HG03460 (cell line): ENCODE measurements around the gene USP3.

Source experiments
- ATAC-seq: cut with Tn5 transposase; IDR thresholded peaks from one replicate; pipeline ENCODE4 v1.9.1; 2021; ENCODE audit not compliant: unreplicated experiment

The USP3 gene

GRCh38 chr15:63535689-63536088 is 31.3 kb downstream of the USP3 start:
- no peak for ATAC-seq

- no peak for ATAC-seq
Observed at GRCh38 chr15:63538876-63539275, 34.5 kb downstream of the USP3 start.

- no peak for ATAC-seq
Observed at GRCh38 chr15:63539521-63539920, 35.1 kb downstream of the USP3 start.

- no peak for ATAC-seq
Observed at GRCh38 chr15:63539998-63540397, 35.6 kb downstream of the USP3 start.

- ATAC-seq = no peak
Observed at GRCh38 chr15:63540449-63540848, 36.1 kb downstream of the USP3 start.

GRCh38 chr15:63544258-63545026 is 40.0 kb downstream of the USP3 start:
- ATAC-seq = no peak

- no peak for ATAC-seq
Observed at GRCh38 chr15:63545520-63545919, 41.1 kb downstream of the USP3 start.

- ATAC-seq = no peak
Observed at GRCh38 chr15:63551400-63551799, 47.0 kb downstream of the USP3 start.

GRCh38 chr15:63553388-63553791 is 49.0 kb downstream of the USP3 start:
- no peak for ATAC-seq

GRCh38 chr15:63554337-63554927 is 50.0 kb downstream of the USP3 start:
- ATAC-seq = no peak

- no peak for ATAC-seq
Observed at GRCh38 chr15:63555507-63555906, 51.1 kb downstream of the USP3 start.

- no peak for ATAC-seq
Observed at GRCh38 chr15:63556246-63556645, 51.9 kb downstream of the USP3 start.

GRCh38 chr15:63556736-63557135 is 52.3 kb downstream of the USP3 start:
- no peak for ATAC-seq

- no peak for ATAC-seq
Observed at GRCh38 chr15:63559753-63560152, 55.4 kb downstream of the USP3 start.

GRCh38 chr15:63560741-63561448 is 56.5 kb downstream of the USP3 start:
- no peak for ATAC-seq

- ATAC-seq = no peak
Observed at GRCh38 chr15:63564093-63564492, 59.7 kb downstream of the USP3 start.

- no peak for ATAC-seq
Observed at GRCh38 chr15:63565536-63566186, 61.3 kb downstream of the USP3 start.

GRCh38 chr15:63572749-63573464 is 68.5 kb downstream of the USP3 start:
- ATAC-seq = no peak

- ATAC-seq = no peak
Observed at GRCh38 chr15:63573533-63573932, 69.1 kb downstream of the USP3 start.

- ATAC-seq = no peak
Observed at GRCh38 chr15:63575312-63575711, 70.9 kb downstream of the USP3 start.

- ATAC-seq = no peak
Observed at GRCh38 chr15:63576441-63576840, 72.0 kb downstream of the USP3 start.
